GM12865 (cell line): ENCODE measurements around the gene PLD6.

Experiments used
- DNase-seq: peaks from one replicate; pipeline ENCODE4 v3.0.0; 2010; ENCODE audit warnings: low read depth
- H3K4me3 ChIP-seq: 2 replicates; pipeline ENCODE4 v1.5.1; 2011; ENCODE audit warnings: mild to moderate bottlenecking, low read depth, low read length, control low read depth
- TF ChIP-seq, protein P1 (sequence below): IDR thresholded peaks from 2 replicates; pipeline ENCODE4 v1.5.1; 2011; ENCODE audit warnings: low read length, control low read depth, low read depth, inconsistent platforms; ENCODE audit not compliant: insufficient read depth; ENCODE audit errors: missing control alignments

Gene PLD6

DNA sequence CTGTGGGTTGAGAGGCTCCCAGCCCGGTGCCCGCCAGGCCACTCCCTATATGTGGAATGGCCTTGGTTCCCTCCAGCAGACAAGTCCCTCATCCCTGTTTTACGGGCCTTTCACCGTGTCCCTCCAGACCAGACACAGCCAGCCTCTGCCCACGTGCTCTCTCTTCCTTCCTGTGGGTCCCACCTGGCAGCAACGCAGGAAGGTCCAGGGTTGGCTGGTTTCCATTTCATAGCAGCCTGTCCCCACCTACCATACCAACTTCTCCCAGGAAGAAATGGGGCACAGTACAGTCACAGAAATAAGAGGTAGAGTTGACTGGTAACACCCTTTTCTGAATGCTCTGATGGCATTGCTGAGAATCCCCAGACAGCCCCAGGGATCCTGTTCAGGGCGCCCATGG lies 34.9 kb downstream of the PLD6 start:
- TF ChIP-seq, protein P1, sequence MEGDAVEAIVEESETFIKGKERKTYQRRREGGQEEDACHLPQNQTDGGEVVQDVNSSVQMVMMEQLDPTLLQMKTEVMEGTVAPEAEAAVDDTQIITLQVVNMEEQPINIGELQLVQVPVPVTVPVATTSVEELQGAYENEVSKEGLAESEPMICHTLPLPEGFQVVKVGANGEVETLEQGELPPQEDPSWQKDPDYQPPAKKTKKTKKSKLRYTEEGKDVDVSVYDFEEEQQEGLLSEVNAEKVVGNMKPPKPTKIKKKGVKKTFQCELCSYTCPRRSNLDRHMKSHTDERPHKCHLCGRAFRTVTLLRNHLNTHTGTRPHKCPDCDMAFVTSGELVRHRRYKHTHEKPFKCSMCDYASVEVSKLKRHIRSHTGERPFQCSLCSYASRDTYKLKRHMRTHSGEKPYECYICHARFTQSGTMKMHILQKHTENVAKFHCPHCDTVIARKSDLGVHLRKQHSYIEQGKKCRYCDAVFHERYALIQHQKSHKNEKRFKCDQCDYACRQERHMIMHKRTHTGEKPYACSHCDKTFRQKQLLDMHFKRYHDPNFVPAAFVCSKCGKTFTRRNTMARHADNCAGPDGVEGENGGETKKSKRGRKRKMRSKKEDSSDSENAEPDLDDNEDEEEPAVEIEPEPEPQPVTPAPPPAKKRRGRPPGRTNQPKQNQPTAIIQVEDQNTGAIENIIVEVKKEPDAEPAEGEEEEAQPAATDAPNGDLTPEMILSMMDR, result no peak

DNA sequence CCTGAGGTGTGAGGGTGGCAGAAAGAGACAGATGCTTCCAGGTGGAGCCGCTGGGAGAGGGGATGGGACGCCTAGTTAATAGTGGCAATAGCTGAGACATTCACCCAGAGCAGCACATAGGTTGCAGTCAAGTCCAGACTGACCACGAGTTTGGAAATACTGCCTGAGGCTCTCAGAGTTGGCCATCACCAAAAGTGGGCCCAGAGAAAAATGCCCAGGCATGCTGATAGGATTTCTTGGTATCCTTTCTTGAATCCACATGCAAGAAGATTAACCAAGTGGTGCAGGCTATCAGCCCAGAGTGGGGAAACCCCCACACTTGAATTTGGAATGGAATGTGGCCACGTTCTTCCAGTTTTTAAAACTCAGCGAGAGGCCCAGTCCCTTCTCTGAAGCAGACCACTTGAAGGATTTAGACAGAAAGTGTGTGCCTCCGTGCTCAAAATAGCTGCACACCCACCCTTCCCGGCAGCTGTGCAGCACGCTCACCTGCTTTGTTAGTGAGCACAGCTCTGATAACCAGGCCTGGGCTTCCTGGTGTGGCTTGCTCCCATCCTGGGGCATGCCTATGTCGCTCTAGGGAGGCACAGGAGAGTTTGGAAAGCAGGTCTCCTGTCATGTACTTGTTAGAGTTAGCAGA lies 35.7 kb downstream of the PLD6 start:
- TF ChIP-seq, protein P1, result no peak
- no peak for DNase-seq
- H3K4me3 ChIP-seq, result no peak overlapping the region

More for the DNA sequence above, 34.9 kb downstream of the PLD6 start:
- no peak overlapping the region for H3K4me3 ChIP-seq
- no peak for DNase-seq

DNA sequence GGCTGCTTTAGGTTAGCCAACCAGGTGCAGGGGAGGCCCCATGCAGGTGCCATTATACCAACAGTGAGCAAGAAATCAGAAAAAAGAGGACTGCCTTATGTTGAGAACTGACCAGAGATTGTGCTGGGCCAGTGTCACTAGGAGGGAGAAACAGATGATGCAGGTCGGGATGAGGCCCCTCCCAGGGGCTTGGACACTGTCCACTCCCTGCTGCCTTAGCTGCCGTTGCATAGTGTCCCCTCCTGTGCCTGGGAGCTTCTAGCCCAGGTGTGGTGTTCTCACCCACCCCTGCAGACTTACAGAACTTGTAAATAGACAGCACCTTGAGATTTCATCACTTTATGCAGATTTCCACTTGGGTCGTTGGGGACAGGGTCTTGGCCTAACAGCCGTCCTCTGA lies 36.7 kb downstream of the PLD6 start:
- no peak for DNase-seq
- H3K4me3 ChIP-seq, result no peak overlapping the region
- TF ChIP-seq, protein P1, result no peak

DNA sequence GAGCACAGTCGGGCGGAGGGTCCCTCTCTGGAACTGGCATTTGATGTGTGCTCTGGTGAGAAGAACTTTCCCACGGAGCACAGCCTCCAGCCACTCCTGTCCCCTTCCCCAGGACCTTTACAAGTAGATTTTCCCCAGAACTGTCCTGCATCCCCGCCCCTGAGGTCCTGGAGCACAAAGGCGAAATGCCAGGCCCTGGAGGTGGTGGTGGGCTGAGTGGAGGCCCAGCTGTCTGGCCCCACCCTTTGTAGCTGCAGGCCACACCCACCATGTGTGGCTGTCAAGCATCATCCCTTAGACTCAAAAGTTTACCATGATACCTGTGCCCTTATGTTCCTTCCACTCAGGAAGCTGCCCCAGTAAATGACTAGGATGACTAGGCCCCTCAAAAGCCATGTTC lies 37.7 kb downstream of the PLD6 start:
- TF ChIP-seq, protein P1, result no peak
- no peak overlapping the region for H3K4me3 ChIP-seq
- DNase-seq, result no peak

DNA sequence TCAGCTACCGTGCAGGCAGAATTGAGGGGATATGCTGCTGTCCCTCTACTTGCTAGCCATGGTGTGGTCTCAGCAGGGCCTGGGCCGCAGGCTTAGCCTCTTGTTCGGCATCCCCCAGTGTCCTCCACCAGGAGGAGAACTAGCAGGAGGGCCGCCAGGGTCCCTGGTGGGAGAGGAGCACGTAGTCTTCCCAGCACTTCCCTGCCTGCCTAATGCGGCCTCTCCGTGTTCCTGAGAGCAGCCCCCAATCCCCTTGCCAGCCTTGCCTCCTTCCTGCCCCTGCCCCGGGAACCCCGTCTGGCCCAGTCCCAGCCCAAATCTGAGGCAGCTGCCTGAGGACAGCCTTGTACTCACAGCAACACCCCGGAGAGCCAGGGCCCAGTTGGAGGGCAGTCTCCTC lies 38.1 kb downstream of the PLD6 start:
- TF ChIP-seq, protein P1, result no peak
- no peak overlapping the region for H3K4me3 ChIP-seq
- DNase-seq, result no peak

DNA sequence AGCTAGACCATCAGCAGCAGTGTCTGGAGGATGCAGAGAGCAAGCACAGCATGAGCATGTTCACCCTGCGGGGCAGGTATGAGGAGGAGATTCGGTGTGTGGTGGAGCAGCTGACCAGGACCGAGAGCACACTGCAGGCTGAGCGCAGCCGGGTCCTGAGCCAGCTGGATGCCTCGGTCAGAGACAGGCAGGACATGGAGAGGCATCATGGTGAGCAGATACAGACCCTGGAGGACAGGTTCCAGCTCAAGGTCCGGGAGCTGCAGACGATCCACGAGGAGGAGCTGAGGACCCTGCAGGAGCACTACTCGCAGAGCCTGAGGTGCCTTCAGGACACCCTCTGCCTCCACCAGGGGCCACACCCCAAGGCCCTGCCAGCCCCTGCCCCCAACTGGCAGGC lies 38.8 kb downstream of the PLD6 start:
- H3K4me3 ChIP-seq, result no peak overlapping the region
- TF ChIP-seq, protein P1, result no peak
- DNase-seq, result no peak

DNA sequence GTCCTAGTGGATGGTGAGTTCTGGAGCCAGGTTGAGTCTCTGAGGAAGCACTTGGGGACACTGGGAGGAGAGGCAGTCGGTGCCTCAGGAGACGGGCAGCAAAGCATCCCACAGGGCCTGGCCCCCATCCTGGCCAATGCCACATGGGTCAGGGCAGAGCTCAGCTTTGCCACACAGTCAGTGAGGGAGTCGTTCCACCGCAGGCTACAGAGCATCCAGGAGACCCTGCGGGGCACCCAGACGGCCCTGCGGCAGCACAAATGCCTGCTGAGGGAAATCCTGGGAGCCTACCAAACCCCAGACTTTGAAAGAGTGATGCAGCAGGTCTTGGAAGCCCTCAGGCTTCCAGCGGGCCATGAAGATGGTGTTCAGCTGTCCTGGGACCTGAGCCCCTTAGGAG lies 39.7 kb downstream of the PLD6 start:
- H3K4me3 ChIP-seq, result no peak overlapping the region
- no peak for DNase-seq
- TF ChIP-seq, protein P1, result no peak
